Astrocyte (in vitro differentiated cells and primary cell): Measurements from ENCODE around the gene TNFRSF4.

ENCODE experiments used
- EZH2 ChIP-seq: IDR thresholded peaks from 2 replicates; pipeline ENCODE4 v1.6.1; 2012; ENCODE audit warnings: mild to moderate bottlenecking, low read length, inconsistent platforms; ENCODE audit not compliant: insufficient read depth
- TF ChIP-seq, protein P1 (sequence below): IDR thresholded peaks from 2 replicates; pipeline ENCODE4 v1.5.1; 2011; ENCODE audit warnings: low read depth, mild to moderate bottlenecking, inconsistent platforms, low read length, moderate library complexity; ENCODE audit not compliant: insufficient read depth

DNA sequence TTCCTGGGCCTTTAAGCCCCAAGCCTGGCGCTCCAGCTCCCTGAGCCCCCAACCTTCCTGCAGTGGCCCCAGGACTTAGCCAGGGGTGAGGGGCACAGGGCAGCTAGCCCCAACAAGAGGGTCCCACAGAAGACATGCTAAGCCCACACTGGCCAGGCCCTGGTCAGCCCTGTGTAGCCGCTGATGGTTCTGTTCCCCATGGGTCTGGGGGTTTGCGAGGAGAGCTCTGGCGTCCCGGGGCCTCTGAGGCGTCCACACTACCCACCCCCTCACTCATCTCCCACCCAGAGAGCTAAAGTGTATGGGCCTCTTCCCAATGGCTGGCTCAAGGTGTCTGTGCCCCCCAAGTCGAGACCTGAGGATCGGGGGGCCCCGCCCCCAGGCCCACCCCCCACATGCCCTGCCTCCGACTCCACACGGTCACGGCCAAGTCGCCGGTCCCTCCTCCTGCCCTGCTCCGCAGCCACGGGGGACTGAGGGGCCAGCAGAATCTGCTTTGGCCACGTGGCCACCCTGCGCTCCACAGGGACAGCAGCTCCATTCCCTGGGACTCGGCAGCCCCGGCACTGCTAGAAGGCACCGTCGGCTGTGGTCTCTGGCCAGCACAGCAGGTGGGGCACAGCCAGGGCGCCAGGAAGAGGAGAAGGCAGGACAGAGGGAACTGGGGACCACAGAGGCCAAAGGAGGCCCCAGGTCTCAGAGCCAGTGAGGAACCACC is 15.4 kb downstream of the TNFRSF4 start:
- TF ChIP-seq, protein P1, sequence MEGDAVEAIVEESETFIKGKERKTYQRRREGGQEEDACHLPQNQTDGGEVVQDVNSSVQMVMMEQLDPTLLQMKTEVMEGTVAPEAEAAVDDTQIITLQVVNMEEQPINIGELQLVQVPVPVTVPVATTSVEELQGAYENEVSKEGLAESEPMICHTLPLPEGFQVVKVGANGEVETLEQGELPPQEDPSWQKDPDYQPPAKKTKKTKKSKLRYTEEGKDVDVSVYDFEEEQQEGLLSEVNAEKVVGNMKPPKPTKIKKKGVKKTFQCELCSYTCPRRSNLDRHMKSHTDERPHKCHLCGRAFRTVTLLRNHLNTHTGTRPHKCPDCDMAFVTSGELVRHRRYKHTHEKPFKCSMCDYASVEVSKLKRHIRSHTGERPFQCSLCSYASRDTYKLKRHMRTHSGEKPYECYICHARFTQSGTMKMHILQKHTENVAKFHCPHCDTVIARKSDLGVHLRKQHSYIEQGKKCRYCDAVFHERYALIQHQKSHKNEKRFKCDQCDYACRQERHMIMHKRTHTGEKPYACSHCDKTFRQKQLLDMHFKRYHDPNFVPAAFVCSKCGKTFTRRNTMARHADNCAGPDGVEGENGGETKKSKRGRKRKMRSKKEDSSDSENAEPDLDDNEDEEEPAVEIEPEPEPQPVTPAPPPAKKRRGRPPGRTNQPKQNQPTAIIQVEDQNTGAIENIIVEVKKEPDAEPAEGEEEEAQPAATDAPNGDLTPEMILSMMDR, result no peak
- TF ChIP-seq EZH2, result no peak
